Raji (cell line): ENCODE data around the gene HECTD2.

ENCODE experiments used
- POLR2A ChIP-seq: IDR thresholded peaks from 2 replicates; pipeline ENCODE4 v1.6.1; 2011; ENCODE audit warnings: low read depth, low read length, control low read depth; ENCODE audit not compliant: insufficient read depth

HECTD2 gene

DNA sequence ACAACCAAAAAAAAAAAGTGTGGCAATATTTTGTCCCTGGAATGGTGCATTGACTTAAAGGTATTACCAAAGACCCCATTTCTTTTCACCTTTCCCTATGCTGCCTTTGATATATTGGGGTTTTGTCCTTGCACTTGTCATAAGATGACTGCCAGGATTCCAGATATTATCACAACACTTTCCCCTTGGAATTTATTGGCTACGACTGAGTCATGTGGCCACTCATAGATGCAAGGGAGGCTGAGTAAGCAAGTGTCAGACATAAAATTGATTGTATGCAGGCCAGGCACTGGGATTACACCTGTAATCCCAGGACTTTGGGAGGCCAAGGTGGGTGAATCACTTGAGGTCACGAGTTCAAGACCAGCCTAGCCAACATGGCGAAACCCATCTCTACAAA is 139.1 kb downstream of the HECTD2 start:
- TF ChIP-seq POLR2A, result no peak

DNA sequence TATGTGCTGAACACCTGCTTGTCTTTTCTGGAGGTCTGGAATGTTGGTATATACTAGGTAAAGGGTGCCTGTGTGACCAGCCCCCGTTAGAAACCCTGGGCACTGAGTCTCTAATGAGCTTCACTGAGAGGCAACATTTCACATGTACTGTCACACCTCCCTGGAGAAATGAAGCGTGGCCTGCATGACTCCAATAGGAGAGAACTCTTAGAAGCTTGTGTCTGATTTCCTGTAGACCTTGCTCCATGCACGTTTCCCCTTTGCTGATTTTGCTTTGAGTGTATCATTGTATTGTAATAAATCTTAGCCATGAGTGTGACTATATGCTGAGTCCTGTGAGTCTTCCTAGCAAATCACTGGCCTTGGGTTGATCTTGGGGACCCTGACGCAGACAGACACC is 139.9 kb downstream of the HECTD2 start:
- no peak for TF ChIP-seq POLR2A

DNA sequence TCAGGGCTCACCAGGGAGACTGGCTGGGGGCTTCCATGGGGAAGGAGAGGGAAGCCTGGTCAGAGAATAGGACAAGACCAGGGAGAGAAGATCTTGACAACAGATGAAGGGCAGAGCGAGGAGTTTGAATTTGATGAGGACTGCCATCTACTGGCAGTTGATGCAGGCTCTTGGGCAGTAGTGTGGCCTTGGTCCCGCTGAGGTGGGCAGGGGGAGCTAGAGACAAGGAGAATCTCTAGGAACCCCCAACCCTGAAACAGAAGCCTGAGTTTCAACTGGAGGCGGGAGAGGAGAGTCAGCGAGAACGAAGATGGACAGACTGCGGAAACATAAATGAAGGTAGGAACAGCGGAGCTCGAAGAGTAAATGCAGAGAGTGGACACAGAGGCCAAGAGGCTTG is 141.7 kb downstream of the HECTD2 start:
- no peak for TF ChIP-seq POLR2A

DNA sequence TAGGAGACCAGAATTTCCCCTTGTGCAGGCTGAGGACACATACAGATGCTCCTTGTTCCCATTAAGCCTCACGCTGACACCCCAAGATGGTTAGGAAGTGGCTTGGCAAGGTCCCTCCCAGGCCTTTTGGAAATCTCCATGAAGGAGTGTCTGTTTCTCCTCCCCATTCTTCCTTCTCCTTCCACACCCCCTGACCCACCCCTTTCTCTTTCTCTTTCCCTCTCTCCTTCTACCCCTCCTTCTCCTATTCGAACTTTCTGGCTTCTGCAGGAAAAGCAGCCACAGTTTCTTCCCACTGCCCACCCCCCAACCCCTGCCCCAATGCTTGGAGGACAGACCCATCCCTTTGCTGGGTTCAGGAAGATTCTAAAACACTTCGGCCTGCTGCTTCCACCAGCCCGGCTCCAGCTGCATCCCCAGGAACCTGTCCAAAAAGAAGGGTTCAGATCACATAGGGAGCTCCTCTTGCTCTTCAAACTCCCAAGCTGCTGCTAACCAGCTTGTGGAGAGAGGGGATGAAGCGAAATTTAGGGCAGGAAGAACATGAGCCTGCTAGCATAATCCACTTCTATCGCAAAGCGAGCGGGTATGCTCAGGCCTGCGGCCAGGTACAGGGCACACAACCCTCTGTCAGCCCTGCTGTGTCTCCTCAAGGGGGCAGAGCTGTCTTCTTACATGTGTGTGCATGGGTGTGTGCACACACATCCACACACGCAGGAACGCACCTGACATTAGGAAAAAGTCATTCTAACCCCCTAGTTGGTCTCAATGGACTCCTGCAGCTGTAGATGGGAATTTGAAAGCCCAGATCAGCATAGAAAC is 142.3 kb downstream of the HECTD2 start:
- TF ChIP-seq POLR2A, result no peak

DNA sequence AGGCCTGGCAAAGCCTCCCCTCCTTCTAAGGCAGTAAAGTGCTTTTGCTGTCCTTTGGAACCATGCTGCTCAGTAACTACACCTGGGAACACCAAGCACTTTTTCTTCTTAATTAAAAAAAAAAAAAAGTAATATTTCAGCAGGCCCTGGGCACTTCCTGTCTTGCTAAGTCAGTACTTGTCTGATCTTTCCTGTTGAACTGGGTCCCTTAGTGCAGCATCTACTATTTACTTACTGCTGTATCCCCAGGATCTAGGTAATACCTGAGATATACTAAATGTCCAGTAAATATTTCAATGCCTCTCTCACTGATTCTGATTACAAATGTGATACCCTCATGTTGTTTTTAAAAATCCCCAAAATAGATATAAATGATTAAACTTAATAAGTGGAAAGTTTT is 145.3 kb downstream of the HECTD2 start:
- TF ChIP-seq POLR2A, result no peak

DNA sequence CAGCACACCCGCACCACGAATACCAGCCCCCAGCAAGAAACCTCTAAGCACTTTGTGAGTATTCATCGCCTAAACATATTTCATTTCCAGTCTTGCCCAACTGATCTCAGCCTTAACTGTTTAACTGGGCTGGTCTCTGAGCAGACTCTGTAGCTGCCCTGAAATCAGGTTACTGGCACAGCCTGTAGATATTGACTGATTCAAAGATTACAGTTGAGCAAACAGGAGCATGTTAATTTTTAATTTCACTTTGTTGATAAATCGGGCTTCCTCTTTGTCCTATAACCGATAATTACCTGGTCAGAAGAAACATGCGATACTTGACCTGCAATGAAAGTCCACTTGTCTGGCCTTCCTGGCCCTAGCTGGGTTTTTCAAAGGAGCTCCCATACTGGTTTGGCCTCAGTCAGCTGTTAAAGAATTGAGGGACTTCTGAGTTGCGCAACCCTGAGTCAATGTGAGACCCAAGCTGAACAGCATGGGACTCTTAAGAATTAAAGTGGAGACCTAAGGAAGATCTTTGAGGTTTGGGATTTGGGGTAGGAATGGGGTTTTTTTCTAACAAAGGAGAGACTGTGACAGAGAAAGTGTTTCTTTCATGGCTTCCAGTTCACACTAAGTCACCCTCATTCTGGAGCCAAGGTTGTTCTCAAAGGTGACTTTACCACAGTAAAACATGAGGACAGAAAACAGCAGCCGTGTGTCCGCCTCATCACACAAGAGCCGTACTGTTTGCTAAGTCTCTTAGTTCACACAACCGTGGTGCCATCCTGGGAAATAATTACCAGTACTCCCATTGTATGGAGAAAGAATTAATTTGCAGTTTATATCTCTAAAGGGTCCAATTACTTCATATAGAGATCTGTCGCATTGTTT is 146.8 kb downstream of the HECTD2 start:
- TF ChIP-seq POLR2A, result no peak

DNA sequence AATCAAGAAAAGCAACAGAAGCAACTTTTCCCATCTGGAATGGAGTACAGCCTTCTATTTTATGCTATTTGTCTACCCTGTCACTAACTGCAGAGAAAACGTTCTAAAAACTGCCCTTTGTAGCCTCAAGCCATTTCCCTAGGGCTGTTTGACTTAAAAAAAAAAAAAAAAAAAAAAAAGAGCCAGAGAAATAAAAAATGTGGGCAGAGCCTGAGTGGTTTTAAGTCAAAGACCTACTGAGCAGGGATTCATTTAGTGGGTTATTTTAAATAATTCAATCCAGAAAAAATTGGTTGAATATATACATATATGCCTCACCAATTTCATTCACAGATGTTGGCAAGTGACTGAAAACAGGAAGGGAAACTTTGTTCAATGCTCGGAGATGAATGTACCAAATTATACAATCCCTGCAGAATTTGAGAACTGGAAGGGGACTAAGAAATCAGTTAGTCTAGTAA is 147.5 kb downstream of the HECTD2 start:
- TF ChIP-seq POLR2A, result no peak

DNA sequence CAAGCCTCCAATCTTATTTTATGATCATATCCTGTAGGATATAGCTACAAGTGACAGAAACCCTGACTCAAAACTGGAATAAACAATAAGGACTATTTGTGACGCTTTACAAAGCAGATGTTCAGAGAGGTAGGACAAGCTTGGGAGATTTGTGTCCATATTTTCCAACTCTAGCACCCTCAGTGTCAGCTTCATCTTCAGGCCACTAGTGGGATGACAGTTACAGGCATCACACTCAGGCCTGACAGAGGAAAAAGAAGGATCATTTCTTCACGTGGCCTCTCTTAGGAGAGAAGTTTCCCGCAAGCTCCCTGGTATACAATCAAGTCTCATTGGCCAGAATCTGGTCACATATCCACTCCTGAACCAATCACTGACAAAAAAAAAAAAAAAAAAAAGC is 148.3 kb downstream of the HECTD2 start:
- TF ChIP-seq POLR2A, result no peak

DNA sequence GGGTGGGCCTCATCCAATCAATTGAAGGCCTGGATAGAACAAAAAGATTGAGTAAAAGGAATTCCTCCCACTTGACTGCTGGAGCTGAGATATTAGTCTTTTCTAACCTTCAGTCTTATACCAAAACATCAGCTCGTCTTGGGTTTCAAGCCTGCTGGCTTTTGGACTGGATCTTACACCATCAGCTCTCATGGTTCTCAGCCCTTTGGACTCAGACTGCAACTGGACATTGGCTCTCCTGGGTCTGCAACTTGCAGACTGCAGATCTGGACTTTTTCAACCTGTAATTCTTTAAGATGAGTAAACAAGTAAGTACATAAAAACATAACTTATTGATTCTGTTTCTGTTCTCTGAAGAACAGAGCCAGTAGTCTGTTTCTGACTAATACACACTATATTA is 149.0 kb downstream of the HECTD2 start:
- TF ChIP-seq POLR2A, result no peak

DNA sequence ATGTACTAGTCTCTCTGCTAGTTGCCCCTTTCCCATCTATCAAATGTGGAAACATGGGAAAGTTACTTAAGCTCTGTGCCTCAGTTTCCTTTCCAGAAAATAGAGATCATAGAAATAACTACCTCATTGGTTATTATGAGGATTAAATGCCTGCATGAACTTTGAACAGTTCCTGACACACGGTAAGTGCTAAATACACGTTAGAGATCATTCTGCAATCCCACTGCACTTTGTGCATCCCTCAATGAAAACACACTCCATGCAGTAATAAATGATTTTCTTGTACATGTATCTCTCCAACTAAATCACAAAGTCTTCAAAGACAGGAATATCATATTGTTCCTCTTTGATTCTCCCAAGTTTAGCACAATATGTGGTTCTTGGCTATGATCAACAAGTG is 149.6 kb downstream of the HECTD2 start:
- no peak for TF ChIP-seq POLR2A

DNA sequence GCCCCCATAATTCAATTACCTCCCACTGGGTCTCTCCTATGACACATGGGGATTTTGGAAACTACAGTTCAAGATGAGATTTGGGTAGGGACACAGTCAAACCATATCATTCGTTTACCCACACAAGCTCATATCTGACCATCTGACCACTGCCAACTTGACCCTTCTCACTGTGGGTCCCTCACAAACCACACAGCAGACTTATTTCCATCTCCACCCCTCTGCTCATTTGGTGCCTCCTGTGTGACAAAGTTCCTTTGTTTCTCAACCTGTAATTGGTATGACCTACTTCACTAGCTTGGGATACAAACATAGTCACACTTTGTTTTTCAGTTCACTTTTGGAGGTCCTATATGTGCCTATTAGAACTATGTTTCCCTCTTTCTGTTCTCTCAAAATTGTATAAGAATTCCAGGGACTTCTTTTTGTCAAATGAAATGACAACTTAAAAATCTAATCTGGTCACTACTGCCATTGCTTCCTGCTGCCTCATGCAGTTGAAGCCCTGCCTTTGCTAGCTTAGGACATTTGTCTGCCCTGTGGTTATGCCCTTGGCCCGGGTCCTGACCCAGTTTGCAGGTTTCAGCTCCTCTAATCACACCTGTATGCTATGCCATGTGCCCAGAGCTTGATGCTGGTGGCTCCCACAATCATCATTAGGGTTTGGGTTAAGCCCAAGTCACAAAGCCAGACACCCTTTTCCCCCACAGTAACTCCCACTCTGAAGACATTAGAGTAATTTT is 152.9 kb downstream of the HECTD2 start:
- no peak for TF ChIP-seq POLR2A

DNA sequence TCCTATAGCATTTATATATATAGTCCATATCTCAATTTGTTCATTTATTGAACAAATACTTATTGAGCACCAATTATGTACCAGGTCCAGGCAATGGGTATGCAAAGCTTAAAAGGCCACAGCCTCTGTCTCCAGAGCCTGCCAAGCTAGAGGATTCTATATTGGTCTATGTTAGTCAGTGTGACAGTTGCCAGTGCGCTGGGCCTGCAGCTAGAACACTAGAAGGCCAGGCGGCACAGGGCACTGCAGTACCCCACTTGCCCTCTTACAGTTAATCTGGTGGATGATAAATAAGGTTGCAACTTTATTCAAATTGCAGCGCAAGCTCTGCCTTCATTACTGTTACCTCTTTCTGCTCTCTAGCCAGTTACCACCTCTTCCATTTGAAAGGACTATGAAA is 153.9 kb downstream of the HECTD2 start:
- TF ChIP-seq POLR2A, result no peak
